Uterus (tissue), 2 donors: ENCODE results near the gene PLEKHA1.

Experiments
- POLR2A ChIP-seq, 2 donors: fragments of 450-650 bp; IDR thresholded peaks; one replicate each; pipeline ENCODE4 v1.6.1; 2016; ENCODE audit warnings: antibody characterized with exemption in 2 of 2, mild to moderate bottlenecking in 1 of 2, moderate library complexity in 1 of 2
- TF ChIP-seq, protein P1 (sequence below), 4 experiments: fragments of 200-600 bp in 2 of 4; fragments of 450-650 bp in 2 of 4; sonication (generic) in 2 of 4; IDR thresholded peaks; one replicate each; pipeline ENCODE4 v1.5.1; 2016 to 2019; ENCODE audit warnings: antibody characterized with exemption in 4 of 4, mild to moderate bottlenecking in 2 of 4, moderate library complexity in 1 of 4

DNA sequence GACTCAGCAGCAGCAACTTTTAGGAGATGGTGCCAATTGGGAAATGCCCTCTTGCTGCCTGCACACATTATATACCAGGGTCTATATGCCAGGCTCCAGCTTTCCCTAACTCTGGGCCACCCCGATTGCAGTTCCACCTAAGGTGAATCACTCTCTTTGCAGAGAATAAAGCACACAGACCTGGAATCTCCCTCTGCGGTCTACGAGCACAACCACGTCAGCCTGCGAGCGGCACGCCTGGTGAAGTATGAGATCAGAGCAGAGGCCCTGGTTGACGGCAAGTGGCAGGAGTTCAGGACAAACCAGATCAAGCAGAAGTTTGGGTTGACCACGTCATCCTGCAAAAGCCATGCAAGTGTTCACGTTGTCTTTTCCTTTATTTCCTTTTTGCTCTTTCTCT, 38.2 kb upstream of the PLEKHA1 start:
- TF ChIP-seq, protein P1, sequence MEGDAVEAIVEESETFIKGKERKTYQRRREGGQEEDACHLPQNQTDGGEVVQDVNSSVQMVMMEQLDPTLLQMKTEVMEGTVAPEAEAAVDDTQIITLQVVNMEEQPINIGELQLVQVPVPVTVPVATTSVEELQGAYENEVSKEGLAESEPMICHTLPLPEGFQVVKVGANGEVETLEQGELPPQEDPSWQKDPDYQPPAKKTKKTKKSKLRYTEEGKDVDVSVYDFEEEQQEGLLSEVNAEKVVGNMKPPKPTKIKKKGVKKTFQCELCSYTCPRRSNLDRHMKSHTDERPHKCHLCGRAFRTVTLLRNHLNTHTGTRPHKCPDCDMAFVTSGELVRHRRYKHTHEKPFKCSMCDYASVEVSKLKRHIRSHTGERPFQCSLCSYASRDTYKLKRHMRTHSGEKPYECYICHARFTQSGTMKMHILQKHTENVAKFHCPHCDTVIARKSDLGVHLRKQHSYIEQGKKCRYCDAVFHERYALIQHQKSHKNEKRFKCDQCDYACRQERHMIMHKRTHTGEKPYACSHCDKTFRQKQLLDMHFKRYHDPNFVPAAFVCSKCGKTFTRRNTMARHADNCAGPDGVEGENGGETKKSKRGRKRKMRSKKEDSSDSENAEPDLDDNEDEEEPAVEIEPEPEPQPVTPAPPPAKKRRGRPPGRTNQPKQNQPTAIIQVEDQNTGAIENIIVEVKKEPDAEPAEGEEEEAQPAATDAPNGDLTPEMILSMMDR (IDR thresholded peaks at IDR 0.05), result no peak
- TF ChIP-seq POLR2A (IDR thresholded peaks at IDR 0.05), result no peak
